NB4 (cell line): ENCODE measurements around the gene ANKRD13C.

Experiments used
- CTCF ChIP-seq: IDR thresholded peaks from one replicate; pipeline ENCODE4 v1.5.1; 2012; ENCODE audit warnings: low read depth, low read length
- MYC ChIP-seq: IDR thresholded peaks from 2 replicates; pipeline ENCODE4 v1.6.1; 2011; ENCODE audit warnings: low read depth, low read length
- POLR2A ChIP-seq: IDR thresholded peaks from 2 replicates; pipeline ENCODE4 v1.6.1; 2011; ENCODE audit warnings: mild to moderate bottlenecking; ENCODE audit not compliant: insufficient read length; ENCODE audit errors: extremely low read depth
- TF ChIP-seq, protein P1 (sequence below): IDR thresholded peaks from 2 replicates; pipeline ENCODE4 v1.6.1; 2011; ENCODE audit warnings: low read depth, low read length

GRCh38 chr1:70353601-70354331 lies 756 bp downstream of the ANKRD13C start:
- TF ChIP-seq CTCF (no peak), POLR2A (no peak), MYC (no peak)
- TF ChIP-seq, protein P1, sequence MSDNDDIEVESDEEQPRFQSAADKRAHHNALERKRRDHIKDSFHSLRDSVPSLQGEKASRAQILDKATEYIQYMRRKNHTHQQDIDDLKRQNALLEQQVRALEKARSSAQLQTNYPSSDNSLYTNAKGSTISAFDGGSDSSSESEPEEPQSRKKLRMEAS = no peak
